SK-N-SH (cell line): ENCODE results near the gene CALCA.

Experiments
- CTCF ChIP-seq: fragments of 200-600 bp; sonication (generic); IDR thresholded peaks from 2 replicates; pipeline ENCODE4 v1.6.1; 2017; ENCODE audit warnings: antibody characterized with exemption, mild to moderate bottlenecking, moderate library complexity
- EP300 ChIP-seq, 2 experiments: IDR thresholded peaks; 2 replicates each; pipeline versions ENCODE4 v1.4.0 to v1.6.1; 2012; ENCODE audit warnings: borderline replicate concordance in 1 of 2, low read depth in 1 of 2, low read length in 1 of 2
- EZH2phosphoT487 ChIP-seq: fragments of 200-600 bp; sonication (generic); IDR thresholded peaks from 2 replicates; pipeline ENCODE4 v1.6.1; 2017; ENCODE audit warnings: low read depth, mixed run types, mild to moderate bottlenecking, antibody characterized with exemption, moderate library complexity, borderline replicate concordance
- FOXM1 ChIP-seq: IDR thresholded peaks from 2 replicates; pipeline ENCODE4 v1.4.0; 2012; ENCODE audit warnings: low read depth, mild to moderate bottlenecking
- GATA2 ChIP-seq: sonication (generic); formaldehyde crosslinking; IDR thresholded peaks from 2 replicates; pipeline ENCODE4 v1.5.0; 2020; ENCODE audit warnings: mild to moderate bottlenecking, missing genetic modification reagents
- IRF3 ChIP-seq: fragments of 150-350 bp; IDR thresholded peaks from 2 replicates; pipeline ENCODE4 v1.6.1; 2016; ENCODE audit warnings: mild to moderate bottlenecking, low read depth, low read length
- MAX ChIP-seq: IDR thresholded peaks from 2 replicates; pipeline ENCODE4 v1.4.0; 2012; ENCODE audit warnings: low read depth
- MEF2A ChIP-seq: IDR thresholded peaks from 2 replicates; pipeline ENCODE4 v1.4.0; 2012; ENCODE audit warnings: low read depth, borderline replicate concordance
- MXI1 ChIP-seq: IDR thresholded peaks from 2 replicates; pipeline ENCODE4 v1.6.1; 2012; ENCODE audit warnings: mild to moderate bottlenecking, low read depth, low read length, improper control_type of control experiment
- TF ChIP-seq, protein P1 (sequence below): IDR thresholded peaks from 2 replicates; pipeline ENCODE4 v1.4.0; 2012; ENCODE audit warnings: low read depth, borderline replicate concordance
- TF ChIP-seq, protein P2 (sequence below): IDR thresholded peaks from 2 replicates; pipeline ENCODE4 v1.6.1; 2012; ENCODE audit warnings: mild to moderate bottlenecking, low read depth, low read length, moderate library complexity

- TF ChIP-seq FOXM1 = no peak
- TF ChIP-seq MXI1 = no peak
- no peak for TF ChIP-seq MAX
- no peak for TF ChIP-seq MEF2A
- TF ChIP-seq, protein P1, sequence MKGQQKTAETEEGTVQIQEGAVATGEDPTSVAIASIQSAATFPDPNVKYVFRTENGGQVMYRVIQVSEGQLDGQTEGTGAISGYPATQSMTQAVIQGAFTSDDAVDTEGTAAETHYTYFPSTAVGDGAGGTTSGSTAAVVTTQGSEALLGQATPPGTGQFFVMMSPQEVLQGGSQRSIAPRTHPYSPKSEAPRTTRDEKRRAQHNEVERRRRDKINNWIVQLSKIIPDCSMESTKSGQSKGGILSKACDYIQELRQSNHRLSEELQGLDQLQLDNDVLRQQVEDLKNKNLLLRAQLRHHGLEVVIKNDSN = no peak
- no peak for TF ChIP-seq CTCF
- no peak for TF ChIP-seq EP300 (IDR thresholded peaks at IDR 0.05; ENCODE audit: borderline replicate concordance in 1 of 2, low read depth in 1 of 2, low read length in 1 of 2)
- no peak for TF ChIP-seq IRF3
- TF ChIP-seq EZH2phosphoT487 = no peak
- TF ChIP-seq GATA2 = no peak
- TF ChIP-seq, protein P2, sequence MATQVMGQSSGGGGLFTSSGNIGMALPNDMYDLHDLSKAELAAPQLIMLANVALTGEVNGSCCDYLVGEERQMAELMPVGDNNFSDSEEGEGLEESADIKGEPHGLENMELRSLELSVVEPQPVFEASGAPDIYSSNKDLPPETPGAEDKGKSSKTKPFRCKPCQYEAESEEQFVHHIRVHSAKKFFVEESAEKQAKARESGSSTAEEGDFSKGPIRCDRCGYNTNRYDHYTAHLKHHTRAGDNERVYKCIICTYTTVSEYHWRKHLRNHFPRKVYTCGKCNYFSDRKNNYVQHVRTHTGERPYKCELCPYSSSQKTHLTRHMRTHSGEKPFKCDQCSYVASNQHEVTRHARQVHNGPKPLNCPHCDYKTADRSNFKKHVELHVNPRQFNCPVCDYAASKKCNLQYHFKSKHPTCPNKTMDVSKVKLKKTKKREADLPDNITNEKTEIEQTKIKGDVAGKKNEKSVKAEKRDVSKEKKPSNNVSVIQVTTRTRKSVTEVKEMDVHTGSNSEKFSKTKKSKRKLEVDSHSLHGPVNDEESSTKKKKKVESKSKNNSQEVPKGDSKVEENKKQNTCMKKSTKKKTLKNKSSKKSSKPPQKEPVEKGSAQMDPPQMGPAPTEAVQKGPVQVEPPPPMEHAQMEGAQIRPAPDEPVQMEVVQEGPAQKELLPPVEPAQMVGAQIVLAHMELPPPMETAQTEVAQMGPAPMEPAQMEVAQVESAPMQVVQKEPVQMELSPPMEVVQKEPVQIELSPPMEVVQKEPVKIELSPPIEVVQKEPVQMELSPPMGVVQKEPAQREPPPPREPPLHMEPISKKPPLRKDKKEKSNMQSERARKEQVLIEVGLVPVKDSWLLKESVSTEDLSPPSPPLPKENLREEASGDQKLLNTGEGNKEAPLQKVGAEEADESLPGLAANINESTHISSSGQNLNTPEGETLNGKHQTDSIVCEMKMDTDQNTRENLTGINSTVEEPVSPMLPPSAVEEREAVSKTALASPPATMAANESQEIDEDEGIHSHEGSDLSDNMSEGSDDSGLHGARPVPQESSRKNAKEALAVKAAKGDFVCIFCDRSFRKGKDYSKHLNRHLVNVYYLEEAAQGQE = no peak
Measured at GRCh38 chr11:14938936-14939335, 33.2 kb downstream of the CALCA start.
